A549 (cell line): ENCODE measurements around the gene PLIN5. TPM values are rescaled to one million over a fixed set of nuclear protein-coding genes. Genes with fewer than 3 reads are reported as not detected.
A peak's percentile ranks its signal among the peaks of the same experiment; 100 is the strongest.

Source experiments
- ATAC-seq, 2 experiments: fragments of 200-7000 bp in 1 of 2; fragments of >200 bp in 1 of 2; cut with Nextera tagmentation in 1 of 2; cut with Tn5 transposase in 1 of 2; 3 replicates each; pipeline versions ENCODE4 v1.8.0 to v1.9.1; 2018 to 2020; ENCODE audit warnings: mild to moderate bottlenecking in 1 of 2, moderate library complexity in 1 of 2
- CTCF ChIA-PET: fragments of 300-600 bp; sonication (Branson Sonifier 250); formaldehyde crosslinking; extraction: SDS; loops from one replicate; lab custom pipeline; 2021; ENCODE audit warnings: antibody characterized with exemption, inconsistent platforms; lab: Yijun Ruan, JAX
- POLR2A ChIA-PET: fragments of 350-600 bp; formaldehyde crosslinking; extraction: SDS; loops from one replicate; lab custom pipeline; 2021; ENCODE audit warnings: antibody characterized with exemption, inconsistent platforms; lab: Yijun Ruan, JAX
- DNase-seq, 2 experiments: peaks; one replicate each; pipeline versions ENCODE4 v3.0.0 to v3.0.0-alpha.2; 2011 to 2016; ENCODE audit warnings: low read depth in 1 of 2, low spot score in 1 of 2
- FAIRE-seq: peaks from 2 replicates; lab custom pipeline; 2011; peaks lifted over from hg19 to GRCh38; lab: Jason Lieb, UNC
- H3K27ac ChIP-seq, 2 experiments: fragments of >200 bp; sonication (Bioruptor Twin); formaldehyde crosslinking; 3 replicates each; pipeline ENCODE4 v1.5.1; 2016 to 2017
- H3K4me1 ChIP-seq: fragments of >200 bp; sonication (Bioruptor Twin); formaldehyde crosslinking; 3 replicates; pipeline ENCODE4 v1.6.1; 2016
- H3K4me2 ChIP-seq: fragments of >200 bp; sonication (Bioruptor Twin); formaldehyde crosslinking; 3 replicates; pipeline ENCODE4 v1.6.1; 2016
- H3K4me3 ChIP-seq: fragments of >200 bp; sonication (Bioruptor Twin); formaldehyde crosslinking; 3 replicates; pipeline ENCODE4 v1.5.1; 2016
- H3K9me3 ChIP-seq: fragments of >200 bp; sonication (Bioruptor Twin); formaldehyde crosslinking; 3 replicates; pipeline ENCODE4 v1.6.1; 2016
- CBX8 ChIP-seq: fragments of 200-600 bp; sonication (generic); IDR thresholded peaks from 2 replicates; pipeline ENCODE4 v1.6.1; 2016
- EP300 ChIP-seq, 2 experiments: fragments of >200 bp; sonication (Bioruptor Twin); formaldehyde crosslinking; IDR thresholded peaks; 2 replicates in 1 of 2; 3 replicates in 1 of 2; pipeline ENCODE4 v1.6.1; 2016 to 2017
- FOXS1 ChIP-seq: fragments of 250-450 bp; sonication (Bioruptor Pico); IDR thresholded peaks from 2 replicates; pipeline ENCODE4 v1.5.0; 2020; ENCODE audit warnings: mild to moderate bottlenecking, moderate library complexity
- HOXA7 ChIP-seq: fragments of 250-450 bp; sonication (Bioruptor Pico); IDR thresholded peaks from 2 replicates; pipeline ENCODE4 v1.5.0; 2020; ENCODE audit warnings: mild to moderate bottlenecking, moderate library complexity
- NPAS2 ChIP-seq: fragments of 250-450 bp; sonication (Bioruptor Pico); IDR thresholded peaks from 2 replicates; pipeline ENCODE4 v1.8.0; 2022; ENCODE audit warnings: mild to moderate bottlenecking, moderate library complexity, borderline replicate concordance
- RAD21 ChIP-seq, 2 experiments: fragments of >200 bp in 1 of 2; sonication (Bioruptor Twin) in 1 of 2; formaldehyde crosslinking in 1 of 2; IDR thresholded peaks in 1 of 2; conservative IDR thresholded peaks in 1 of 2; 2 replicates in 1 of 2; 3 replicates in 1 of 2; pipeline ENCODE4 v1.6.1; 2012 to 2018; ENCODE audit warnings: inconsistent platforms in 1 of 2
- RARB ChIP-seq: fragments of 250-450 bp; sonication (Bioruptor Pico); IDR thresholded peaks from 2 replicates; pipeline ENCODE4 v1.8.0; 2021; ENCODE audit warnings: mild to moderate bottlenecking, moderate library complexity
- SREBF2 ChIP-seq: fragments of 450-650 bp; IDR thresholded peaks from 2 replicates; pipeline ENCODE4 v1.6.1; 2014; ENCODE audit warnings: mild to moderate bottlenecking, moderate library complexity
- WGBS: methylation state at CpG from one replicate; pipeline ENCODE4 v1.1.6; 2017; ENCODE audit errors: missing lambda C conversion rate; 5-methylcytosine and 5-hydroxymethylcytosine counted together
- polyA plus RNA-seq, 4 experiments: library from polyadenylated mRNA; depleted of rRNA in 3 of 4; stranded (reverse); fragments of >200 nt; fragmentation: RNase III in 1 of 4; extraction: RNeasy Plus Mini Kit Qiagen cat#74134 plus additional on column Dnase treatment in 1 of 4; gene quantifications; 2 replicates in 3 of 4; 3 replicates in 1 of 4; pipeline ENCODE4 v1.2.3, GENCODE V29; 2011 to 2017

The PLIN5 gene
- polyA plus RNA-seq, 2 of the 4 experiments (the other 2 are of a cell fraction), result 0.08 to 0.25 TPM

GRCh38 chr19:4473011-4473762 is 61.8 kb downstream of the PLIN5 start:
- H3K4me1 ChIP-seq, result peaks cover 15% of the 10 kb centered on the region
- no peak for TF ChIP-seq SREBF2
- no peak for TF ChIP-seq HOXA7 (CRISPR knock-in tag)
- no peak for TF ChIP-seq RAD21 (conservative IDR thresholded peaks at IDR 0.05 in 1 of 2, IDR thresholded peaks at IDR 0.05 in 1 of 2)
- TF ChIP-seq NPAS2, result no peak
- TF ChIP-seq FOXS1 (CRISPR knock-in tag), result no peak
- TF ChIP-seq RARB (CRISPR knock-in tag), result no peak
- TF ChIP-seq EP300 (IDR thresholded peaks at IDR 0.05), result no peak
- no peak for TF ChIP-seq CBX8
- FAIRE-seq, result no peak
- peak overlapping the region; percentile 98 for H3K4me3 ChIP-seq
- peak overlapping the region; percentile 95 for H3K4me2 ChIP-seq
- peak overlapping the region; percentile 82 to 99 for H3K27ac ChIP-seq
- ATAC-seq, result no peak
- POLR2A ChIA-PET, result no interaction called here
- H3K9me3 ChIP-seq, result no peaks in the 10 kb centered on the region
- no peak for DNase-seq
- 59% methylated on average over 6 of the region's 25 CpGs for WGBS
- CTCF ChIA-PET, result interaction anchor here (0.6 to 1.9 kb wide), 3 partner anchors 9 to 73 kb away, joined by 4 to 6 read pairs (median 6); partner anchors contain the start of gene SH3GL1

Other genes starting within 250 kb of the PLIN5 start
- not detected in 2 replicates for gene TMIGD2, start 232.8 kb downstream of the PLIN5 start, polyA plus RNA-seq (2011; rRNA removed)
- gene TMIGD2, start 232.8 kb downstream of the PLIN5 start, polyA plus RNA-seq (2017; fragmentation: RNase III; extraction: RNeasy Plus Mini Kit Qiagen cat#74134 plus additional on column Dnase treatment), result not detected in 3 replicates
- gene FSD1, start 230.6 kb downstream of the PLIN5 start, polyA plus RNA-seq (2011; rRNA removed), result 3.3 and 3.5 TPM in 2 replicates
- 10.4 to 13.2 TPM (median 12.8 TPM) in 3 replicates for gene FSD1, start 230.6 kb downstream of the PLIN5 start, polyA plus RNA-seq (2017; fragmentation: RNase III; extraction: RNeasy Plus Mini Kit Qiagen cat#74134 plus additional on column Dnase treatment)
- gene STAP2, start 196.4 kb downstream of the PLIN5 start, polyA plus RNA-seq (2011; rRNA removed), result 0.19 and 0.25 TPM in 2 replicates
- 0.29 TPM in 1 of 3 replicates, not detected in the others for gene STAP2, start 196.4 kb downstream of the PLIN5 start, polyA plus RNA-seq (2017; fragmentation: RNase III; extraction: RNeasy Plus Mini Kit Qiagen cat#74134 plus additional on column Dnase treatment)
- gene MPND, start 191.7 kb downstream of the PLIN5 start, polyA plus RNA-seq (2011; rRNA removed), result 3.5 and 4.0 TPM in 2 replicates
- 11.4 to 15.2 TPM (median 14.5 TPM) in 3 replicates for gene MPND, start 191.7 kb downstream of the PLIN5 start, polyA plus RNA-seq (2017; fragmentation: RNase III; extraction: RNeasy Plus Mini Kit Qiagen cat#74134 plus additional on column Dnase treatment)
- gene SH3GL1, start 134.7 kb downstream of the PLIN5 start, polyA plus RNA-seq (2011; rRNA removed), result 18.2 and 20.1 TPM in 2 replicates
- 34.7 to 36.0 TPM (median 35.1 TPM) in 3 replicates for gene SH3GL1, start 134.7 kb downstream of the PLIN5 start, polyA plus RNA-seq (2017; fragmentation: RNase III; extraction: RNeasy Plus Mini Kit Qiagen cat#74134 plus additional on column Dnase treatment)
- 11.7 and 15.6 TPM in 2 replicates for gene CHAF1A, start 132.6 kb downstream of the PLIN5 start, polyA plus RNA-seq (2011; rRNA removed)
- gene CHAF1A, start 132.6 kb downstream of the PLIN5 start, polyA plus RNA-seq (2017; fragmentation: RNase III; extraction: RNeasy Plus Mini Kit Qiagen cat#74134 plus additional on column Dnase treatment), result 24.7 to 28.0 TPM (median 27.0 TPM) in 3 replicates
- 19.9 and 23.0 TPM in 2 replicates for gene UBXN6, start 77.4 kb downstream of the PLIN5 start, polyA plus RNA-seq (2011; rRNA removed)
- gene UBXN6, start 77.4 kb downstream of the PLIN5 start, polyA plus RNA-seq (2017; fragmentation: RNase III; extraction: RNeasy Plus Mini Kit Qiagen cat#74134 plus additional on column Dnase treatment), result 27.4 to 32.7 TPM (median 31.6 TPM) in 3 replicates
- 8.9 and 10.8 TPM in 2 replicates for gene HDGFL2, start 62.9 kb downstream of the PLIN5 start, polyA plus RNA-seq (2011; rRNA removed)
- 29.6 to 36.1 TPM (median 34.3 TPM) in 3 replicates for gene HDGFL2, start 62.9 kb downstream of the PLIN5 start, polyA plus RNA-seq (2017; fragmentation: RNase III; extraction: RNeasy Plus Mini Kit Qiagen cat#74134 plus additional on column Dnase treatment)
- gene PLIN4, start 16.7 kb downstream of the PLIN5 start, polyA plus RNA-seq (2011; rRNA removed), result 0.04 and 0.07 TPM in 2 replicates
- 0.20 to 0.24 TPM (median 0.23 TPM) in 3 replicates for gene PLIN4, start 16.7 kb downstream of the PLIN5 start, polyA plus RNA-seq (2017; fragmentation: RNase III; extraction: RNeasy Plus Mini Kit Qiagen cat#74134 plus additional on column Dnase treatment)
- 0.18 and 0.21 TPM in 2 replicates for gene LRG1, start 4.8 kb upstream of the PLIN5 start, polyA plus RNA-seq (2011; rRNA removed)
- 0.03 to 0.04 TPM in 2 of 3 replicates, not detected in the other for gene LRG1, start 4.8 kb upstream of the PLIN5 start, polyA plus RNA-seq (2017; fragmentation: RNase III; extraction: RNeasy Plus Mini Kit Qiagen cat#74134 plus additional on column Dnase treatment)
- 5.4 and 5.7 TPM in 2 replicates for gene SEMA6B, start 24.5 kb upstream of the PLIN5 start, polyA plus RNA-seq (2011; rRNA removed)
- 8.0 to 9.0 TPM (median 9.0 TPM) in 3 replicates for gene SEMA6B, start 24.5 kb upstream of the PLIN5 start, polyA plus RNA-seq (2017; fragmentation: RNase III; extraction: RNeasy Plus Mini Kit Qiagen cat#74134 plus additional on column Dnase treatment)
- gene TNFAIP8L1, start 104.3 kb upstream of the PLIN5 start, polyA plus RNA-seq (2011; rRNA removed), result 3.2 TPM in 2 replicates
- gene TNFAIP8L1, start 104.3 kb upstream of the PLIN5 start, polyA plus RNA-seq (2017; fragmentation: RNase III; extraction: RNeasy Plus Mini Kit Qiagen cat#74134 plus additional on column Dnase treatment), result 4.9 to 5.9 TPM (median 5.4 TPM) in 3 replicates
- 62.1 and 63.3 TPM in 2 replicates for gene MYDGF, start 135.1 kb upstream of the PLIN5 start, polyA plus RNA-seq (2011; rRNA removed)
- gene MYDGF, start 135.1 kb upstream of the PLIN5 start, polyA plus RNA-seq (2017; fragmentation: RNase III; extraction: RNeasy Plus Mini Kit Qiagen cat#74134 plus additional on column Dnase treatment), result 101 to 107 TPM (median 104 TPM) in 3 replicates
- 10.1 and 16.3 TPM in 2 replicates for gene DPP9, start 188.6 kb upstream of the PLIN5 start, polyA plus RNA-seq (2011; rRNA removed)
- 52.8 to 65.9 TPM (median 53.5 TPM) in 3 replicates for gene DPP9, start 188.6 kb upstream of the PLIN5 start, polyA plus RNA-seq (2017; fragmentation: RNase III; extraction: RNeasy Plus Mini Kit Qiagen cat#74134 plus additional on column Dnase treatment)